SK-N-SH (cell line): ENCODE results near the gene UCMA. TPM values are rescaled to one million over a fixed set of nuclear protein-coding genes. Genes with fewer than 3 reads are reported as not detected.
A peak's percentile ranks its signal among the peaks of the same experiment; 100 is the strongest.

ENCODE experiments used
- CTCF ChIA-PET: fragments of 300-600, 350-600 bp; formaldehyde crosslinking; extraction: SDS; loops from one replicate; lab custom pipeline; 2021; lab: Yijun Ruan, JAX
- POLR2A ChIA-PET: fragments of 350-600 bp; sonication (Branson Sonifier 250); formaldehyde crosslinking; extraction: SDS; loops from one replicate; lab custom pipeline; 2020; ENCODE audit warnings: antibody characterized with exemption, inconsistent platforms; lab: Yijun Ruan, JAX
- DNase-seq: peaks from one replicate; pipeline ENCODE4 v3.0.0; 2012
- H2AFZ ChIP-seq: fragments of 200-600 bp; sonication (generic); 2 replicates; pipeline ENCODE4 v1.8.1; 2016; ENCODE audit warnings: antibody characterized with exemption, mild to moderate bottlenecking, low read depth
- H3F3A ChIP-seq: fragments of 200-600 bp; sonication (generic); replicated peaks from 2 replicates; pipeline ENCODE3; 2016; ENCODE audit warnings: antibody characterized with exemption, mild to moderate bottlenecking; ENCODE audit not compliant: insufficient read depth
- H3K27ac ChIP-seq, 2 experiments: fragments of 200-500 bp in 1 of 2; fragments of 200-600 bp in 1 of 2; sonication (Bioruptor generic) in 1 of 2; sonication (generic), shearing (Covaris generic) in 1 of 2; 2 replicates each; pipeline versions ENCODE4 v1.5.1 to v1.6.1; 2014 to 2016; ENCODE audit warnings: low read depth in 2 of 2, inconsistent platforms in 1 of 2, low read length in 1 of 2, mild to moderate bottlenecking in 1 of 2, mixed read lengths in 1 of 2
- H3K27me3 ChIP-seq: fragments of 200-600 bp; sonication (generic), shearing (Covaris generic); 2 replicates; pipeline ENCODE4 v1.6.1; 2016; ENCODE audit warnings: mixed run types; ENCODE audit not compliant: insufficient read depth
- H3K36me3 ChIP-seq, 2 experiments: fragments of 200-500 bp in 1 of 2; fragments of 200-600 bp in 1 of 2; sonication (Bioruptor generic) in 1 of 2; sonication (generic) in 1 of 2; replicated peaks in 1 of 2; 2 replicates each; pipeline versions ENCODE3 to v1.5.1; 2014 to 2016; ENCODE audit warnings: low read length in 1 of 2, mild to moderate bottlenecking in 1 of 2; ENCODE audit not compliant: insufficient read depth in 2 of 2, control insufficient read depth in 1 of 2
- H3K4me1 ChIP-seq, 2 experiments: fragments of 200-500 bp in 1 of 2; fragments of 200-600 bp in 1 of 2; sonication (Bioruptor generic) in 1 of 2; sonication (generic), shearing (Covaris generic) in 1 of 2; 2 replicates each; pipeline versions ENCODE4 v1.5.1 to v1.6.1; 2014 to 2016; ENCODE audit warnings: low read depth in 1 of 2, low read length in 1 of 2, mixed run types in 1 of 2; ENCODE audit not compliant: insufficient read depth in 2 of 2, control insufficient read depth in 1 of 2
- H3K4me2 ChIP-seq: fragments of 200-600 bp; sonication (generic), shearing (Covaris generic); 2 replicates; pipeline ENCODE4 v1.6.1; 2017; ENCODE audit warnings: mixed run types
- H3K4me3 ChIP-seq, 2 experiments: fragments of 200-500 bp in 1 of 2; fragments of 200-600 bp in 1 of 2; sonication (Bioruptor generic) in 1 of 2; sonication (generic), shearing (Covaris generic) in 1 of 2; 2 replicates each; pipeline versions ENCODE4 v1.5.1 to v1.8.1; 2014 to 2016; ENCODE audit warnings: low read depth in 2 of 2, inconsistent platforms in 1 of 2, low read length in 1 of 2, mild to moderate bottlenecking in 1 of 2, mixed read lengths in 1 of 2, moderate library complexity in 1 of 2
- H3K79me2 ChIP-seq: fragments of 200-600 bp; sonication (generic); 2 replicates; pipeline ENCODE4 v1.8.1; 2017; ENCODE audit warnings: mild to moderate bottlenecking; ENCODE audit not compliant: insufficient read depth
- H3K9ac ChIP-seq: fragments of 200-600 bp; sonication (generic); 2 replicates; pipeline ENCODE4 v1.6.1; 2017; ENCODE audit warnings: mixed run types
- H3K9me2 ChIP-seq: fragments of 200-600 bp; sonication (generic); 2 replicates; pipeline ENCODE4 v1.6.1; 2017; ENCODE audit warnings: mixed run types
- H3K9me3 ChIP-seq: fragments of 200-600 bp; sonication (generic); 2 replicates; pipeline ENCODE4 v1.6.1; 2017; ENCODE audit warnings: mixed run types, mild to moderate bottlenecking, moderate library complexity
- H4K20me1 ChIP-seq: fragments of 200-600 bp; sonication (generic); 2 replicates; pipeline ENCODE4 v1.6.1; 2017; ENCODE audit warnings: mild to moderate bottlenecking, mixed run types; ENCODE audit not compliant: insufficient read depth
- CHD2 ChIP-seq: fragments of 150-350 bp; IDR thresholded peaks from 2 replicates; pipeline ENCODE4 v1.6.1; 2018; ENCODE audit warnings: low read length; ENCODE audit not compliant: partially characterized antibody
- CTCF ChIP-seq: fragments of 200-600 bp; sonication (generic); IDR thresholded peaks from 2 replicates; pipeline ENCODE4 v1.6.1; 2017; ENCODE audit warnings: antibody characterized with exemption, mild to moderate bottlenecking, moderate library complexity
- EP300 ChIP-seq, 2 experiments: IDR thresholded peaks; 2 replicates each; pipeline versions ENCODE4 v1.4.0 to v1.6.1; 2012; ENCODE audit warnings: borderline replicate concordance in 1 of 2, low read depth in 1 of 2, low read length in 1 of 2
- FOXJ3 ChIP-seq: sonication (generic); formaldehyde crosslinking; IDR thresholded peaks from 2 replicates; pipeline ENCODE4 v1.5.1; 2020; ENCODE audit warnings: mild to moderate bottlenecking, missing genetic modification reagents
- GABPA ChIP-seq: IDR thresholded peaks from 2 replicates; pipeline ENCODE4 v1.4.0; 2012; ENCODE audit warnings: low read depth, mild to moderate bottlenecking
- POLR2AphosphoS5 ChIP-seq: IDR thresholded peaks from 2 replicates; pipeline ENCODE4 v1.6.1; 2012; ENCODE audit warnings: low read depth, low read length
- REST ChIP-seq: IDR thresholded peaks from 2 replicates; pipeline ENCODE4 v1.6.1; 2012; ENCODE audit warnings: mild to moderate bottlenecking, low read depth, low read length, moderate library complexity
- RXRA ChIP-seq: IDR thresholded peaks from 2 replicates; pipeline ENCODE4 v1.4.0; 2012; ENCODE audit warnings: low read depth, mild to moderate bottlenecking, borderline replicate concordance
- TAF1 ChIP-seq: IDR thresholded peaks from 2 replicates; pipeline ENCODE4 v1.6.1; 2012; ENCODE audit warnings: low read depth, mild to moderate bottlenecking, low read length, moderate library complexity, borderline replicate concordance
- TCF12 ChIP-seq: IDR thresholded peaks from 2 replicates; pipeline ENCODE4 v1.4.0; 2012
- USF2 ChIP-seq: fragments of 150-350 bp; IDR thresholded peaks from 2 replicates; pipeline ENCODE4 v1.6.1; 2017; ENCODE audit warnings: antibody characterized with exemption, low read length, low read depth, borderline replicate concordance
- WGBS: methylation state at CpG from one replicate; pipeline ENCODE4 v1.1.6; 2017; ENCODE audit warnings: low lambda C conversion rate; 5-methylcytosine and 5-hydroxymethylcytosine counted together
- polyA plus RNA-seq, 3 experiments: library from polyadenylated mRNA; depleted of rRNA; stranded (reverse); fragments of >200 nt; gene quantifications; 2 replicates each; pipeline ENCODE4 v1.2.3, GENCODE V29; 2012

UCMA gene
- polyA plus RNA-seq, 1 of the 3 experiments (the other 2 are of a cell fraction): not detected

- TF ChIP-seq EP300 (IDR thresholded peaks at IDR 0.05; ENCODE audit: borderline replicate concordance in 1 of 2, low read depth in 1 of 2, low read length in 1 of 2) (no peak), REST (peak; percentile 76; the same call in 1 of the 2 replicates), TAF1 (no peak), FOXJ3 (CRISPR knock-in tag) (no peak), POLR2AphosphoS5 (no peak)
Measured at GRCh38 chr10:13201132-13201531, 33.0 kb downstream of the UCMA start (continued).

DNA sequence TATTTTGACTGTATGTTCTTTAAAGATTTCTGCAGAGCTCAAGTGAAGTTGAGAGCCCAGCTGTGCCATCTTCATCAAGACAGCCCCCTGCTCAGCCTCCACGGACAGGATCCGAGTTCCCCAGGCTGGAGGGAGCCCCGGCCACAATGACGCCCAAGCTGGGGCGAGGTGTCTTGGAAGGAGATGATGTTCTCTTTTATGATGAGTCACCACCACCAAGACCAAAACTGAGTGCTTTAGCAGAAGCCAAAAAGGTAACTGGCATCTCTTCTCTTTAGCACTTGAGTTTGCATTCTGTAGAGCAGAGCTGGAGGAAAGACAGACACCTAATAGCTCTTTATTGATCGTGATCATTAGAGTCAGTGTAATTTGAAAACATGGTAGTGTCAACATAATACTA is 39.2 kb downstream of the UCMA start:
- CTCF ChIA-PET: interaction anchor here (0.9 to 1.3 kb wide), 3 partner anchors 11 to 487 kb away, joined by 3 read pairs; no protein-coding TSS in a partner anchor
- no peaks in the 10 kb centered on the region for H3K9me3 ChIP-seq

More for the DNA sequence above, 39.2 kb downstream of the UCMA start:
- peaks cover 4 to 7% of the 10 kb centered on the region in 2 experiments for H3K36me3 ChIP-seq
- no peak overlapping the region for H3K9ac ChIP-seq
- no peaks in the 10 kb centered on the region for H3K27me3 ChIP-seq
- H3K79me2 ChIP-seq: no peaks in the 10 kb centered on the region
- H3K27ac ChIP-seq: no peak overlapping the region
- POLR2A ChIA-PET: no interaction called here
- H3K4me1 ChIP-seq: no peaks in the 10 kb centered on the region
- H3K4me2 ChIP-seq: no peak overlapping the region
- no peak for DNase-seq
- TF ChIP-seq CHD2 (no peak), RXRA (no peak), GABPA (no peak), TCF12 (no peak), CTCF (no peak), USF2 (no peak)
- 88% methylated on average over 6 of the region's 6 CpGs for WGBS
- no peaks in the 10 kb centered on the region for H3K9me2 ChIP-seq
- H2AFZ ChIP-seq: no peak overlapping the region
- H3F3A ChIP-seq: no peaks in the 10 kb centered on the region
- H4K20me1 ChIP-seq: no peaks in the 10 kb centered on the region
- no peak overlapping the region for H3K4me3 ChIP-seq
